ENCODE measurements around the gene CCDC66.

GRCh38 chr3:56611364-56611763 lies 54.4 kb downstream of the CCDC66 start:
- no peak for TF ChIP-seq CTCF (IDR thresholded peaks at IDR 0.05; ENCODE audit: poor library complexity, severe bottlenecking)
- TF ChIP-seq EP300 (conservative IDR thresholded peaks at IDR 0.05; ENCODE audit: poor library complexity, severe bottlenecking) = no peak
- TF ChIP-seq MXI1 (conservative IDR thresholded peaks at IDR 0.05; ENCODE audit: poor library complexity, severe bottlenecking) = no peak
- no peak for TF ChIP-seq EZH2 (IDR thresholded peaks at IDR 0.05; ENCODE audit: borderline replicate concordance, insufficient read depth, low read length, poor library complexity, severe bottlenecking)
- no peak for TF ChIP-seq POLR2AphosphoS5 (IDR thresholded peaks at IDR 0.05)
- TF ChIP-seq TAF1 (IDR thresholded peaks at IDR 0.05; ENCODE audit: low read depth) = no peak
- no peak for TF ChIP-seq RAD21 (conservative IDR thresholded peaks at IDR 0.05)

Data from neural cell (in vitro differentiated cells).